HEK293 (cell line): ENCODE data around the gene EPHA6.

Experiments used
- GLI4 ChIP-seq: fragments of 450-650 bp; formaldehyde crosslinking; IDR thresholded peaks from 2 replicates; pipeline ENCODE4 v1.5.1; 2016; ENCODE audit warnings: missing biosample characterization, missing genetic modification characterization
- MEIS1 ChIP-seq: sonication (generic); formaldehyde crosslinking; IDR thresholded peaks from 2 replicates; pipeline ENCODE4 v1.8.1; 2022; ENCODE audit warnings: missing genetic modification reagents, mild to moderate bottlenecking, borderline replicate concordance
- YY1 ChIP-seq: fragments of 450-650 bp; formaldehyde crosslinking; IDR thresholded peaks from 2 replicates; pipeline ENCODE4 v1.5.1; 2018; ENCODE audit warnings: missing biosample characterization, missing genetic modification characterization
- ZNF221 ChIP-seq: fragments of 450-650 bp; formaldehyde crosslinking; IDR thresholded peaks from 2 replicates; pipeline ENCODE4 v1.5.1; 2017; ENCODE audit warnings: missing biosample characterization, missing genetic modification characterization, borderline replicate concordance

DNA sequence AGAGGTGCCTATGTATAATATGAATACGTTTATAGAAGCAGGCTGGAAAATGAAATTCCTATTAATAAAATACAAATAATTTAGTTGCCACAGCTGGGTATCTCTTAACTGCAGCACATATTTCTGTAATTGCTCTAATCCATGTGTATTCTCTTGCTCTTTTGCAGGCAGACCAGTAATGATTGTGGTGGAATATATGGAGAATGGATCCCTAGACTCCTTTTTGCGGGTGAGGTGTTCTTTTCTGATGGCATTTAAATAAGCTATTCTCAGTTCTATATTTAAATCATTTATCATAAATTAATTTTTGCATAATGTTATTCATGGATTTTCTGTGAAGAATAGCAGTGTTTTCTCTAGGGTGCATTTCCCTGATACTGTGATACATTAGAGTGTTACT lies 796.2 kb downstream of the EPHA6 start:
- TF ChIP-seq GLI4 (tag by site-specific recombination) (no peak), ZNF221 (tag by site-specific recombination) (no peak), YY1 (no peak), MEIS1 (no peak)
